Brain microvascular endothelial cell (primary cell): ENCODE results near the gene CEP131.

ENCODE experiments used
- DNase-seq: peaks from one replicate; pipeline ENCODE4 v3.0.0-alpha.2; 2020
- H3K27ac ChIP-seq: fragments of 250-450 bp; sonication (Bioruptor Pico); 2 replicates; pipeline ENCODE4 v1.5.1; 2020; ENCODE audit warnings: mild to moderate bottlenecking, moderate library complexity
- H3K27me3 ChIP-seq: fragments of 250-450 bp; sonication (Bioruptor Pico); replicated peaks from 2 replicates; pipeline ENCODE4 v1.5.1; 2020; ENCODE audit warnings: mild to moderate bottlenecking
- H3K36me3 ChIP-seq: fragments of 250-450 bp; sonication (Bioruptor Pico); replicated peaks from 2 replicates; pipeline ENCODE4 v1.5.1; 2020; ENCODE audit warnings: mild to moderate bottlenecking
- H3K4me3 ChIP-seq: 2 replicates; pipeline ENCODE4 v1.5.1; 2011; ENCODE audit warnings: low read depth, mild to moderate bottlenecking, control low read depth, low read length, moderate library complexity
- in situ Hi-C: cut with HindIII; loops from 2 replicates; pipeline ENCODE4 v1.10.0; 2017; ENCODE audit warnings: low sequenced_read_pairs, low pct_ligation_motif_present
- TF ChIP-seq, protein P1 (sequence below): IDR thresholded peaks from 2 replicates; pipeline ENCODE4 v1.5.1; 2011; ENCODE audit warnings: low read depth, mild to moderate bottlenecking, moderate library complexity, low read length, control low read depth, inconsistent platforms; ENCODE audit errors: missing control alignments

CEP131 gene

DNA sequence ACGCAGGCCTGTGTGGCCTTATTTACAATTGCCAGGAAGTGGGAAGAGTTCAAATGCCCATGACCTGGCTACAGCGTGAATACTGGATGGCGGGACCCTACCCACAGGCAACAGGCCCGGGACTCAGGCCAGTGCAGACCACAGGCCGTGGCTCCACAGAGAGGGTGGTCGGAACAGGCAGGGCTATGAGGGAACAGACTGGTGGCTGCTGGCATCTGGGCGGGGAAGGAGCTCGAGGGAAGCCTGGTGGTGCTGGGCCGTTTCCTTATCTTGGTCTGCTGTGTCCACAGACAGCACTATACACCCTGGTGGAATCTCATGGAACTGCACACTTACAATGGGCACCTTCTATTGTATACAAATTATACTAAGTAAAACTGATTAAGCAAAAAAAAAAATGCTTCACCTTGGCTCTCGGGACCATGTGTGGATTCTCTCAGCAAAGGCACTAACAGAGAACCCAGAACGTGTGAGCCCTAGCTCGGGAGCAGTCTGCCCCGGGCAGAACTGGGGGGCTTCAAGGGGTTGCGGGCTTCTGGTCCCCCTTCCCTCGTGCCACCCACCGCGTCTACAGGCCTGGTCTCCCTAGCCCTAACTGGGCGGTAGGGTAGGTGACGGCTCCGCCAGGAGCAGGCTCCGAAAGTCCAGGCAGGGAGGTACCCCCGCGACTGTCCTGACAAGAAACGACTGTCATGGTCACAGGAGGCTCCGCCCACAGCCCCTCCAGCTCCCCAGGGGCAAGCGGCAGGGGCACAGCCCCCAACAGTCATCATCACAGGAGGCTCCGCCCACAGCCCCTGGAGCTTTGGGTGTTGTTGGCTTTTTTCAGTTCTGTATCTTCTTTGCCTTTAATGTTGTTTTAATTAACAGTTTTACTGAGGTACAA, 21.8 kb downstream of the CEP131 start:
- DNase-seq = peak; percentile 84
- TF ChIP-seq, protein P1, sequence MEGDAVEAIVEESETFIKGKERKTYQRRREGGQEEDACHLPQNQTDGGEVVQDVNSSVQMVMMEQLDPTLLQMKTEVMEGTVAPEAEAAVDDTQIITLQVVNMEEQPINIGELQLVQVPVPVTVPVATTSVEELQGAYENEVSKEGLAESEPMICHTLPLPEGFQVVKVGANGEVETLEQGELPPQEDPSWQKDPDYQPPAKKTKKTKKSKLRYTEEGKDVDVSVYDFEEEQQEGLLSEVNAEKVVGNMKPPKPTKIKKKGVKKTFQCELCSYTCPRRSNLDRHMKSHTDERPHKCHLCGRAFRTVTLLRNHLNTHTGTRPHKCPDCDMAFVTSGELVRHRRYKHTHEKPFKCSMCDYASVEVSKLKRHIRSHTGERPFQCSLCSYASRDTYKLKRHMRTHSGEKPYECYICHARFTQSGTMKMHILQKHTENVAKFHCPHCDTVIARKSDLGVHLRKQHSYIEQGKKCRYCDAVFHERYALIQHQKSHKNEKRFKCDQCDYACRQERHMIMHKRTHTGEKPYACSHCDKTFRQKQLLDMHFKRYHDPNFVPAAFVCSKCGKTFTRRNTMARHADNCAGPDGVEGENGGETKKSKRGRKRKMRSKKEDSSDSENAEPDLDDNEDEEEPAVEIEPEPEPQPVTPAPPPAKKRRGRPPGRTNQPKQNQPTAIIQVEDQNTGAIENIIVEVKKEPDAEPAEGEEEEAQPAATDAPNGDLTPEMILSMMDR = peak; percentile 75
- Histone ChIP-seq H3K27me3 (no peaks in the 10 kb centered on the region), H3K4me3 (no peak overlapping the region), H3K27ac (no peak overlapping the region), H3K36me3 (no peaks in the 10 kb centered on the region)
- in situ Hi-C loops = no loop called here

DNA sequence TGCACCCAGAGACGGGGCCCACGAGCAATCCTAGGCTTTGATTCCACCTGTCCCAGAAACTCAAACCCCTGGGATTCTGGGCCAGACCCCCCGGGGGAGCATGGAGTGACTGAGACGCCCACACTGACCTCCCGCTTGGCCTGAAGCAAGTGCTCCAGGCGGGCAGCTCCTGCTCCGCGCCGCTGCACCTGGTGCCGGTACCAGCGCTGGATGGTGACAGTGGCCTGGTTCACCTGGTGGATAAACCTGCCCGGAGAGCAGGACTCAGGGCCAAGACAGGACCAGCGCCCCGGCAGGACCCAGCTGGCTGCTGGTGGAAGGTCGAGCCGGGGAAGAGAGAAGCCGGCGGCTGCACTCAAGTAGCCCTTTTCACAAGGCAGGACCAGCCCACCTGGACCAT, 22.6 kb downstream of the CEP131 start:
- in situ Hi-C loops = no loop called here
- no peaks in the 10 kb centered on the region for H3K27me3 ChIP-seq
- DNase-seq = no peak
- H3K27ac ChIP-seq = no peak overlapping the region
- H3K36me3 ChIP-seq = no peaks in the 10 kb centered on the region
- TF ChIP-seq, protein P1 = no peak
- H3K4me3 ChIP-seq = no peak overlapping the region

DNA sequence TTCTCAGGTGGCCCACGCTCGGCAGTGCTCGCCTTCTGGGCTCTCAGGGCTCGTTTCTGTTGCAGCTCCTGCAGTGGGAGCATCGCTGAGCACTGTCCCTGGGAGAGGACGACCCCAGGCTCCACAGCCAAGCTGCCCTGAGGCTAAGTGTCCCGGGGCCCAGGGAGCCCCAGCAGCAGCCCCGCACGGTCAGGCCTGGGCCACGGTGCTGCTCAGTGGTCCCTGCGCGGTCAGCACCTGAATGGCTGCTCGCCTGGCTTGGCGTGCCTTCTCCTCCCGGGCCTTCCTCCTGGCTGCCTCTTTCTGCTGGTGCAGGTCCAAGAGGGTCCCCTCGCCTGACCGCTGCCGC, 23.3 kb downstream of the CEP131 start:
- DNase-seq = no peak
- Histone ChIP-seq H3K27ac (no peak overlapping the region), H3K4me3 (no peak overlapping the region), H3K27me3 (no peaks in the 10 kb centered on the region), H3K36me3 (no peaks in the 10 kb centered on the region)
- in situ Hi-C loops = no loop called here
- TF ChIP-seq, protein P1 = no peak

DNA sequence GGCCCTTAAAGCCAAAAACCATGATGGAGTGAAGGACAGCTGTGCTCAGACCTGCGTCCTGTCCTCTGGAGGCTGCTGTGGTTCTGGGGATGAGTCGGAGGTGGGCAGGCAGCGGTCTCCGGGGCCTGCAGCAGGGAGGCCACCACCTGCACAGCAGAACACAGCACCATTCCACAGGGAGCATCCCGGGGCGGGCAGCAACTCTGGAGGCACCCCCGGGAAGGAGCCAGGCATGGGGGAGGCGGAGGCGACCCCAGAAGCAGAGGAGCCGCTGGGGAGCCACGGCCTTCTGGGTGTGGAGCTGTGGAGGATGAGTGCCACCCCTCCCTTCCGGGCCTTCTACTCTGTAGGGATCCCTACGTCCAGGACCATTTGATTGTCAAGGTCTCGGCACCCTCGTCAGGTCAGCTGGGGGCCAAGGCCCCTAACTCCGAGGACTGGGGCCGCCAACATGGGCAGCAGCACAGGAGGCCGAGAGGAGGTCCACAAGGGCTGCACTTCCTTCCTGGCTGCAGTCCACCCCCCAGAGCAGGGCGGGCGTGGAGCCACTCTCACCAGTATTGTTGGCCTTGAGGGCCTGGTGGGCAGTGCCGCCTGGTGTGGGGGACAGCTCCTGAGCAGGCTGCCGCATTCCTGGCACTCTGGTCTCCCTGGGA, 23.8 kb downstream of the CEP131 start:
- in situ Hi-C loops = no loop called here
- TF ChIP-seq, protein P1 = no peak
- H3K27me3 ChIP-seq = no peaks in the 10 kb centered on the region
- H3K27ac ChIP-seq = no peak overlapping the region
- no peak for DNase-seq
- no peaks in the 10 kb centered on the region for H3K36me3 ChIP-seq
- H3K4me3 ChIP-seq = no peak overlapping the region

DNA sequence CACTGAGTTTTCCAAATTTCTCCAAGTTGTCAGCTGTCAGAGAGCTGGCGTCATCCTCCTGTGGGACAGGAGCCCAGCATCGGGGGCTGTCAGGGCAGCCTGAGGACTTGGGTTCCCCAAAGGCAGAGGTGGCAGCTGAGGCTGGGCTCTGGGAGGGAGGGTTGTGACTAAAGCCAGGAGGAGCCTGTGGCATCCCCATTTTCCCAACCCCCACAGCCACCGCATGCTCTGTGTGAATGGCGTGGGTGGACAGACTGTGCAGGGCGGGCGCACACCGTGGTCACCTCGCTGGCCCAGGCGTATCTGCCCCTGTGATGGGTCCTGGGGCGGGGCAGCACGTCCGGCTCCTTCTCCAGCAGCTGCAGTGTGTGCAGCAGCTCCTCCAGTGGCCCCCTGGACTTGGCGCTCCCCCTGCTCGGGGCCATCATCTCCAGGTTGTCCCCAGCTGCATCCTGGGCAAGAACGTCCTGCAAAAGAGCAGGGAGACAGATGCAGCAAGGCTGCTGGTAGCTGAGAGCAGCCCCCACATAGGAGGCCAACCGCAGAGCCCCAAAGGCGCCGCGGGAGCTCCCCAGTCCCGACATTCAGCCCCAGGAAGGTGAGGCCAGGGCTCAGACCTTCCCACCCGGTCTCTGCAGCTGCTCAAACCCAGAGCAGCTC, 24.8 kb downstream of the CEP131 start:
- no peak overlapping the region for H3K27ac ChIP-seq
- H3K36me3 ChIP-seq = no peaks in the 10 kb centered on the region
- TF ChIP-seq, protein P1 = no peak
- in situ Hi-C loops = no loop called here
- no peak overlapping the region for H3K4me3 ChIP-seq
- no peaks in the 10 kb centered on the region for H3K27me3 ChIP-seq
- DNase-seq = no peak
